ENCODE results near the gene ATRNL1. TPM values are rescaled to one million over a fixed set of nuclear protein-coding genes. Genes with fewer than 3 reads are reported as not detected.
A peak's percentile ranks its signal among the peaks of the same experiment; 100 is the strongest.

ATRNL1 gene, protein sequence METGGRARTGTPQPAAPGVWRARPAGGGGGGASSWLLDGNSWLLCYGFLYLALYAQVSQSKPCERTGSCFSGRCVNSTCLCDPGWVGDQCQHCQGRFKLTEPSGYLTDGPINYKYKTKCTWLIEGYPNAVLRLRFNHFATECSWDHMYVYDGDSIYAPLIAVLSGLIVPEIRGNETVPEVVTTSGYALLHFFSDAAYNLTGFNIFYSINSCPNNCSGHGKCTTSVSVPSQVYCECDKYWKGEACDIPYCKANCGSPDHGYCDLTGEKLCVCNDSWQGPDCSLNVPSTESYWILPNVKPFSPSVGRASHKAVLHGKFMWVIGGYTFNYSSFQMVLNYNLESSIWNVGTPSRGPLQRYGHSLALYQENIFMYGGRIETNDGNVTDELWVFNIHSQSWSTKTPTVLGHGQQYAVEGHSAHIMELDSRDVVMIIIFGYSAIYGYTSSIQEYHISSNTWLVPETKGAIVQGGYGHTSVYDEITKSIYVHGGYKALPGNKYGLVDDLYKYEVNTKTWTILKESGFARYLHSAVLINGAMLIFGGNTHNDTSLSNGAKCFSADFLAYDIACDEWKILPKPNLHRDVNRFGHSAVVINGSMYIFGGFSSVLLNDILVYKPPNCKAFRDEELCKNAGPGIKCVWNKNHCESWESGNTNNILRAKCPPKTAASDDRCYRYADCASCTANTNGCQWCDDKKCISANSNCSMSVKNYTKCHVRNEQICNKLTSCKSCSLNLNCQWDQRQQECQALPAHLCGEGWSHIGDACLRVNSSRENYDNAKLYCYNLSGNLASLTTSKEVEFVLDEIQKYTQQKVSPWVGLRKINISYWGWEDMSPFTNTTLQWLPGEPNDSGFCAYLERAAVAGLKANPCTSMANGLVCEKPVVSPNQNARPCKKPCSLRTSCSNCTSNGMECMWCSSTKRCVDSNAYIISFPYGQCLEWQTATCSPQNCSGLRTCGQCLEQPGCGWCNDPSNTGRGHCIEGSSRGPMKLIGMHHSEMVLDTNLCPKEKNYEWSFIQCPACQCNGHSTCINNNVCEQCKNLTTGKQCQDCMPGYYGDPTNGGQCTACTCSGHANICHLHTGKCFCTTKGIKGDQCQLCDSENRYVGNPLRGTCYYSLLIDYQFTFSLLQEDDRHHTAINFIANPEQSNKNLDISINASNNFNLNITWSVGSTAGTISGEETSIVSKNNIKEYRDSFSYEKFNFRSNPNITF (N-terminal part only)
- 2.0 and 2.4 TPM in 2 replicates for polyA plus RNA-seq (2013)

DNA sequence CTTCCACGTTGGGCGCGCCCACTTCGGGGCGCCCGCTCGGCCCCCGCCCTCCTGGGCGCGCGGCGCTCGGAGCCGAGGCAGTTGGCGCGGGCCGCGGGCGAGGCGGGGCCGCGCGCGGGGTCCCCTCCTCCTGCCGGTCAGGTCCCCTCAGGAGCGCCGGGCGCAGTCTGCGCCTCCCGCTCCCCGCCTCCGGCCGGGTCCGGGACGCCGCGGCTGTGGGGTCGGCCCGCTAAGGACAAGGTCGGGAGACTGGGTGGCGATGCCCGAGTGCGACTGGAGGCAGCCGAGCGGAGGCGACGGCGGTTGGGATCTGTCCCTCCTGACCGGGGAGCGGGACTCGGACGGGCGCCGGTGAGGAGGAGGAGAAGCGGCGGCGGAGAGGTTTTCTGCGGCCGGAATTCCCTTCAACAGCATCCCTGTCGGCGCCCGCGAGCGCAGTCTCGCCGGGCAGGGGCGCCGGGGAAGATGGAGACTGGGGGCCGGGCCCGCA lies at the start of gene ATRNL1:
Gene ATRNL1 (plus strand): TSS at position 80 of the 490 bp plus-strand sequence. CDS start 386 bp downstream, at position 466.
- H3K4me3 ChIP-seq (ENCODE audit: low read depth, low read length) = peak within 1 kb of the TSS; percentile 94
- H3K36me3 ChIP-seq (ENCODE audit: control insufficient read depth in 1 of 2, insufficient read depth in 2 of 2, low read length in 2 of 2) = no peaks in the 10 kb centered on the region
- H3K27me3 ChIP-seq (ENCODE audit: insufficient read depth, low read length) = peaks cover 16% of the 10 kb centered on the region
- peak within 1 kb of the TSS; percentile 93 for H4K91ac ChIP-seq (ENCODE audit: low read depth, low read length)
- peak within 1 kb of the TSS; percentile 97 for H2BK120ac ChIP-seq (ENCODE audit: insufficient read depth, low read length, poor library complexity)
- peak within 1 kb of the TSS; percentile 94 for H2BK12ac ChIP-seq (ENCODE audit: low read length)
- no peak within 1 kb of the TSS for H3K23ac ChIP-seq (ENCODE audit: low read length)
- H3K79me2 ChIP-seq (ENCODE audit: control insufficient read depth, insufficient read depth, low read length, poor library complexity) = peaks cover 6% of the 10 kb centered on the region
- peak within 1 kb of the TSS; percentile 98 for H3K18ac ChIP-seq (ENCODE audit: low read length)
- H3K79me1 ChIP-seq (ENCODE audit: low read length) = peaks cover 6% of the 10 kb centered on the region
- H3K9ac ChIP-seq (ENCODE audit: low read length) = peak within 1 kb of the TSS; percentile 60
- H3K4me2 ChIP-seq (ENCODE audit: low read length) = peak within 1 kb of the TSS; percentile 99
- no peak within 1 kb of the TSS for H3K27ac ChIP-seq (ENCODE audit: low read depth, low read length)
- peak within 1 kb of the TSS; percentile 90 for H4K8ac ChIP-seq (ENCODE audit: low read depth, low read length)
- peak within 1 kb of the TSS; percentile 68 for H2BK5ac ChIP-seq (ENCODE audit: low read depth, low read length, poor library complexity)
- no peaks in the 10 kb centered on the region for H3K9me3 ChIP-seq (ENCODE audit: insufficient read depth, low read depth, low read length)
- DNase-seq = peak in 1 of 2 donors; percentile 23
- WGBS (ENCODE audit: extremely low coverage, insufficient coverage, insufficient read length) = no CpG with 5 or more reads among the region's 70 CpGs
- peaks cover 2 to 4% of the 10 kb centered on the region in 2 experiments for H3K4me1 ChIP-seq (ENCODE audit: control insufficient read depth in 1 of 2, insufficient read depth in 2 of 2, low read length in 2 of 2)
- peak within 1 kb of the TSS; percentile 77 for H4K12ac ChIP-seq (ENCODE audit: low read depth, low read length)
- peak within 1 kb of the TSS; percentile 99 for H2AFZ ChIP-seq (ENCODE audit: insufficient read depth, low read length, poor library complexity)
- H3K4ac ChIP-seq (ENCODE audit: low read depth, low read length) = peak within 1 kb of the TSS; percentile 75
- no peak within 1 kb of the TSS for H2AK5ac ChIP-seq (ENCODE audit: low read length)
- peak within 1 kb of the TSS; percentile 96 for H3K14ac ChIP-seq (ENCODE audit: low read length)

DNA sequence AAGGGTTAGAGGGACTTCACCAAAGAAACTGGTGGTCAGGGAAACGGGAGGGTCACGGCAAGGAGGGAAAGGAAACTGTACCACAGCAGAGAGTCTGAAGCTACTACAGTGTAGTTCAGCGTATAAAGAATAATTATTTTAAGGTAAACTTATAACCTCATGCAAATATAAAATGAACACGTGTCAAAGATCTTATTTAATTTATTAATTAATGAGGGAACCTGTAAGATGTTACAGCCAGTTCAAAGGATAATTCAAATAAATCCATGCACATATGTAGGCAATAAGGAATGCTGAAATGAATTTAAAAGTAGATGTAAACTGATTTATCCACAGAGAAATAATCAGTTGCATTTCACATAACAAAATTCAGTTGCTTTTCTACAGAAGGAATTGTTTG lies 49.4 kb upstream of the ATRNL1 start:
- H3K4me3 ChIP-seq (ENCODE audit: low read depth, low read length) = no peak overlapping the region
- no peak for DNase-seq
- H3K27me3 ChIP-seq (ENCODE audit: insufficient read depth, low read length) = no peaks in the 10 kb centered on the region
- H3K79me2 ChIP-seq (ENCODE audit: control insufficient read depth, insufficient read depth, low read length, poor library complexity) = no peaks in the 10 kb centered on the region
- H2BK12ac ChIP-seq (ENCODE audit: low read length) = no peak overlapping the region
- H2AFZ ChIP-seq (ENCODE audit: insufficient read depth, low read length, poor library complexity) = no peak overlapping the region
- no peak overlapping the region for H4K12ac ChIP-seq (ENCODE audit: low read depth, low read length)
- H4K91ac ChIP-seq (ENCODE audit: low read depth, low read length) = no peak overlapping the region
- H3K23ac ChIP-seq (ENCODE audit: low read length) = no peak overlapping the region
- H3K79me1 ChIP-seq (ENCODE audit: low read length) = no peaks in the 10 kb centered on the region
- no peaks in the 10 kb centered on the region for H3K9me3 ChIP-seq (ENCODE audit: insufficient read depth, low read depth, low read length)
- H2BK5ac ChIP-seq (ENCODE audit: low read depth, low read length, poor library complexity) = no peak overlapping the region
- H3K4ac ChIP-seq (ENCODE audit: low read depth, low read length) = no peak overlapping the region
- no peak overlapping the region for H3K9ac ChIP-seq (ENCODE audit: low read length)
- no peak overlapping the region for H3K27ac ChIP-seq (ENCODE audit: low read depth, low read length)
- H3K18ac ChIP-seq (ENCODE audit: low read length) = no peak overlapping the region
- no CpG with 5 or more reads among the region's 4 CpGs for WGBS (ENCODE audit: extremely low coverage, insufficient coverage, insufficient read length)
- H3K36me3 ChIP-seq (ENCODE audit: control insufficient read depth in 1 of 2, insufficient read depth in 2 of 2, low read length in 2 of 2) = no peaks in the 10 kb centered on the region
- no peaks in the 10 kb centered on the region for H3K4me1 ChIP-seq (ENCODE audit: control insufficient read depth in 1 of 2, insufficient read depth in 2 of 2, low read length in 2 of 2)
- H4K8ac ChIP-seq (ENCODE audit: low read depth, low read length) = no peak overlapping the region
- no peak overlapping the region for H2AK5ac ChIP-seq (ENCODE audit: low read length)
- no peak overlapping the region for H3K4me2 ChIP-seq (ENCODE audit: low read length)
- no peak overlapping the region for H2BK120ac ChIP-seq (ENCODE audit: insufficient read depth, low read length, poor library complexity)
- no peak overlapping the region for H3K14ac ChIP-seq (ENCODE audit: low read length)

DNA sequence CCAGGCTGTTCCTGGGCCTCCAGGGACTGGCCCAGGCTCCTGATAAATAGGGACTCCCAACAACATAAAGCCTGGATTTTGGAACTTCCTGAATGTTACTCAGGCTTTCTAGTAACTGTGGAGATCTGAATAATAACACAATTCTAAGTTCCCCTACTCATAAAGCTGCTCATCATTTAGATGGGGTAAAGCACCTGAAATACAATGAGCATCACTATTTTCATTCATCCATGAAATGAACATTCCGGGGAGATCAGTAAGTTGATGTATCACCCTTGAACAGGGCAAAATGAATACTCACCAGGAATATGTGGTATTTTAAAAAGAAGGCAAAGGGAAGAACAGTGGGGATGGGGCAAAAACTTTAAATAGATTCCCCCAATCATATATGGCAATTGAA lies 48.3 kb upstream of the ATRNL1 start:
- no peak overlapping the region for H4K91ac ChIP-seq (ENCODE audit: low read depth, low read length)
- H3K36me3 ChIP-seq (ENCODE audit: control insufficient read depth in 1 of 2, insufficient read depth in 2 of 2, low read length in 2 of 2) = no peaks in the 10 kb centered on the region
- no peaks in the 10 kb centered on the region for H3K79me1 ChIP-seq (ENCODE audit: low read length)
- no peak overlapping the region for H4K8ac ChIP-seq (ENCODE audit: low read depth, low read length)
- H4K12ac ChIP-seq (ENCODE audit: low read depth, low read length) = no peak overlapping the region
- WGBS (ENCODE audit: extremely low coverage, insufficient coverage, insufficient read length) = no CpG with 5 or more reads among the region's 1 CpG
- H2BK5ac ChIP-seq (ENCODE audit: low read depth, low read length, poor library complexity) = no peak overlapping the region
- no peaks in the 10 kb centered on the region for H3K4me1 ChIP-seq (ENCODE audit: control insufficient read depth in 1 of 2, insufficient read depth in 2 of 2, low read length in 2 of 2)
- no peak overlapping the region for H3K9ac ChIP-seq (ENCODE audit: low read length)
- H3K79me2 ChIP-seq (ENCODE audit: control insufficient read depth, insufficient read depth, low read length, poor library complexity) = no peaks in the 10 kb centered on the region
- no peak overlapping the region for H2BK120ac ChIP-seq (ENCODE audit: insufficient read depth, low read length, poor library complexity)
- H3K14ac ChIP-seq (ENCODE audit: low read length) = no peak overlapping the region
- H3K23ac ChIP-seq (ENCODE audit: low read length) = no peak overlapping the region
- no peak overlapping the region for H3K18ac ChIP-seq (ENCODE audit: low read length)
- H3K4me2 ChIP-seq (ENCODE audit: low read length) = no peak overlapping the region
- no peak overlapping the region for H3K27ac ChIP-seq (ENCODE audit: low read depth, low read length)
- no peak overlapping the region for H2BK12ac ChIP-seq (ENCODE audit: low read length)
- H3K4ac ChIP-seq (ENCODE audit: low read depth, low read length) = no peak overlapping the region
- no peak overlapping the region for H2AFZ ChIP-seq (ENCODE audit: insufficient read depth, low read length, poor library complexity)
- no peak overlapping the region for H3K4me3 ChIP-seq (ENCODE audit: low read depth, low read length)
- no peak overlapping the region for H2AK5ac ChIP-seq (ENCODE audit: low read length)
- no peaks in the 10 kb centered on the region for H3K27me3 ChIP-seq (ENCODE audit: insufficient read depth, low read length)
- no peaks in the 10 kb centered on the region for H3K9me3 ChIP-seq (ENCODE audit: insufficient read depth, low read depth, low read length)
- DNase-seq = no peak

DNA sequence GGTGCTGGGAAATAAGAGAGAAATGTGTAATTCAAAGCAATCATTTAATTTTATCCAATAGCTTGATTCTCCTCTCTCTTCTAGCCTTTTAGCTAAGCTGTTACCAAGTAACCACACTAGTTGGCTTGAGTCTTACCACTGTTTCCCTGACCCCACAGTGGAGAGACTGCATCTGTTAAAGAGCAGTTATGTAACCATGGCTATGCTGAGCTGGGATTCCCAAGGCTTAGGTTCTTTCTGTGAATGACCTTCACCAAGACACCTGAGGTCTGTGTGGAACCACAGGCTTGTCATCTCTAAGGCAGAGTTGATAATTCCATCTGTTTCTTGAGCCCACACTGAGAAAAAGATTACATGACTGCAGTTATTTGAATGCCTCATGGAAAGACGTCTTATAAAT lies 47.7 kb upstream of the ATRNL1 start:
- Histone ChIP-seq H4K91ac (ENCODE audit: low read depth, low read length) (no peak overlapping the region), H2AK5ac (ENCODE audit: low read length) (no peak overlapping the region), H4K8ac (ENCODE audit: low read depth, low read length) (no peak overlapping the region), H3K4me2 (ENCODE audit: low read length) (no peak overlapping the region), H3K79me1 (ENCODE audit: low read length) (no peaks in the 10 kb centered on the region), H3K4me3 (ENCODE audit: low read depth, low read length) (no peak overlapping the region), H3K27ac (ENCODE audit: low read depth, low read length) (no peak overlapping the region), H4K12ac (ENCODE audit: low read depth, low read length) (no peak overlapping the region), H3K9ac (ENCODE audit: low read length) (no peak overlapping the region), H2AFZ (ENCODE audit: insufficient read depth, low read length, poor library complexity) (no peak overlapping the region), H3K79me2 (ENCODE audit: control insufficient read depth, insufficient read depth, low read length, poor library complexity) (no peaks in the 10 kb centered on the region), H3K18ac (ENCODE audit: low read length) (no peak overlapping the region), H2BK5ac (ENCODE audit: low read depth, low read length, poor library complexity) (no peak overlapping the region), H2BK120ac (ENCODE audit: insufficient read depth, low read length, poor library complexity) (no peak overlapping the region), H3K23ac (ENCODE audit: low read length) (no peak overlapping the region), H3K4me1 (ENCODE audit: control insufficient read depth in 1 of 2, insufficient read depth in 2 of 2, low read length in 2 of 2) (peaks cover 0 to 3% of the 10 kb centered on the region in 2 experiments), H2BK12ac (ENCODE audit: low read length) (no peak overlapping the region), H3K4ac (ENCODE audit: low read depth, low read length) (no peak overlapping the region), H3K27me3 (ENCODE audit: insufficient read depth, low read length) (no peaks in the 10 kb centered on the region), H3K14ac (ENCODE audit: low read length) (no peak overlapping the region), H3K36me3 (ENCODE audit: control insufficient read depth in 1 of 2, insufficient read depth in 2 of 2, low read length in 2 of 2) (no peaks in the 10 kb centered on the region), H3K9me3 (ENCODE audit: insufficient read depth, low read depth, low read length) (no peaks in the 10 kb centered on the region)
- DNase-seq = no peak
- WGBS (ENCODE audit: extremely low coverage, insufficient coverage, insufficient read length) = no CpG with 5 or more reads among the region's 1 CpG

All from trophoblast cell (in vitro differentiated cells and primary cell).